Natural killer cell treated with Interleukin-12 subunit alpha and Interleukin-12 subunit beta and Interleukin-15 and Interleukin-18, amount 100 ng/mL, for 72 hours (primary cell): ENCODE measurements around the gene RAMP1. TPM values are rescaled to one million over a fixed set of nuclear protein-coding genes. Genes with fewer than 3 reads are reported as not detected.

Experiments used
- ATAC-seq, 2 donors: fragments of 150-1000 bp; cut with Tn5 transposase in 1 of 2; sonication (Bioruptor Pico), chemical (Tn5 transposase) in 1 of 2; 2 replicates each; pipeline ENCODE4 v1.10.0; 2021
- DNase-seq: peaks from one replicate; pipeline ENCODE4 v3.0.0; 2022; ENCODE audit warnings: low spot score
- H3K27ac Mint-ChIP-seq, 2 donors: 1 replicate in 1 of 2; 2 replicates in 1 of 2; pipeline ENCODE4 v1.8.0; 2022; ENCODE audit warnings: mixed read lengths in 2 of 2, mild to moderate bottlenecking in 1 of 2, moderate library complexity in 1 of 2
- H3K27me3 Mint-ChIP-seq, 2 donors: 1 replicate in 1 of 2; 2 replicates in 1 of 2; pipeline ENCODE4 v1.8.0; 2022; ENCODE audit warnings: mixed read lengths in 2 of 2
- H3K36me3 Mint-ChIP-seq: one replicate; pipeline ENCODE4 v1.8.0; 2022; ENCODE audit warnings: mixed read lengths
- H3K4me1 Mint-ChIP-seq, 2 donors: 1 replicate in 1 of 2; 2 replicates in 1 of 2; pipeline ENCODE4 v1.8.0; 2022; ENCODE audit warnings: low read depth in 2 of 2, mixed read lengths in 2 of 2, mild to moderate bottlenecking in 1 of 2
- H3K4me3 Mint-ChIP-seq: one replicate; pipeline ENCODE4 v1.8.0; 2022; ENCODE audit warnings: mixed read lengths
- H3K9me3 Mint-ChIP-seq: 2 replicates; pipeline ENCODE4 v1.8.0; 2022; ENCODE audit warnings: mixed read lengths
- total RNA-seq, 2 donors: library from RNA; stranded (reverse); gene quantifications; one replicate each; pipeline ENCODE4 v1.2.3, GENCODE V29; 2022

The RAMP1 gene
- total RNA-seq, 2 donors from 2014 or later, result 1.5 to 7.4 TPM

DNA sequence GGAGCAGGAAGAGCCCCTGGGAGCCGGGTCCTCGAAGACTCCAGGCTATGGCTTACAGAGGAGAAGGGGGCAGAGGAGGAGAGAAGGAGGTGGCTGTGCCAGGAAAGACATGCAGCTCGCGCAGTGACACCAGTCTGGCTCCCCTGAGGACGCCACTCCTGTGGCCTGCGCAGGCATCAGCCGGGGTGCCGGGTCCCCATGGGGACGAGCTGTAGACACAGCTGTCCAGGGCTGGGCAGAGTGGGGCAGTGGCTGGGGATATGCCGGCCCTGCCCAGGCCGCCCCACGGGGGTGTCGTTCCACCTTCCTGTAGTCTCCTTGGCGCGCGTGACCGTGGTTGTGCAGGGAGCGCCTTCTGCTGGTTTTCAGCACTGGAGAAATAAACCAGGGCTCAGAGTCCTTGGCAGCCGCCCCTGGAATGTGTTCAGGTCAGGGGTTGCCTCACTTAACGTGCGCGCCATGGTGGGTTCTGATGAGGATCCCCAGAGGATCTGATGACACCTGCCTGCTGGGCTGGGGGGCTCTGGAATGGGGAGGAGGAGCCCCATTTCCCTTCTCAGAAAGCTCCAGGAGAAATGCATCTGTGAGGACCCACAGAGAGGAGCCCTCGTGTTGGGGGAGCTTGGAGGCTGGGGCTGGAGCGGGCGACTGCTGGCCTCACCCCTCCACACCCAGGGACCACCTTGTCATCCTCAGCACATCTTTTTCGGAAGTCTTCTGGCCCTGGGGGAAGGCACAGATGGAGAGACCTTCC lies 26.7 kb downstream of the RAMP1 start:
- ATAC-seq (peak in 1 of 2 donors; percentile 30), DNase-seq (no peak)
- Mint-ChIP-seq H3K4me1 (peaks cover 0 to 14% of the 10 kb centered on the region in 2 donors), H3K9me3 (no peaks in the 10 kb centered on the region), H3K4me3 (no peak overlapping the region), H3K27me3 (no peaks in the 10 kb centered on the region), H3K27ac (no peak overlapping the region), H3K36me3 (no peaks in the 10 kb centered on the region)

DNA sequence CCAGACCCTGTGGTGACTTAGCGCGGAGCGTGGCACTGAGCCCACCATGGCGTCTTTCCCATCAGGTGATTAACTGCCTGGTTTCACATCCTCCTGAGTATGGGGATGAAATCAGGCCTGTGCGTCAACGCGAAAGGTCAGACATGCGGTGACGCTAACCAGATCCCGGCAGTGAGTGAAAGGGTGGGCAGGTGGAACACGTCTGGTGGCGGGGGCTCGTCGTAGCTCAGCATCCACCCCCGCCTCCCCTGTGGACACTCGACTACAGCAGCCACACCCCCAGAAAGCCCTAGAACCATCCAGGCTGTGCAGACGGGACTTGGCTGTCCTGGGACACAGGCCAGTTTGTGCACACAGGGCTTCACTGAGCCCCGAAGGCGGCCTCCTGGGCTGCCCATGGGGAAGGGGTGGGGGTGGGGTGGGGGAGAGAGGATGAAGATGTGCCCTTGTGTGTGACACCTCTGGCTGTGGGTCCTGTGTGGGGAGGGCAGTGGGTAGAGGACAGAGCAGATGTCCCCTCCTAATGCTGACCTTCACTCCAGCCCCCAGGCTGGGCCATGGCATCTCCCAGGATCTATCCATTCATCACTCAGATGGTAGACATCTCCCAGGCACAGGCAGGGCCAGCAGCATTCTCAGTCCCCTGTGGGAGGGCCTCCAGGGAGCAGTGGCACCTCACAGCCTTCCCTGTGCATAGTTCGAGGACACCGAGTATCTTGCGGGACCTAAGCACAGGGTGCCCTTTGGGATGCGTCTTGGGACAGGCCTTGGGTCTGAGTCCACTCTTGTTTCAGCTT lies 27.5 kb downstream of the RAMP1 start:
- Mint-ChIP-seq H3K27ac (no peak overlapping the region), H3K9me3 (no peaks in the 10 kb centered on the region), H3K27me3 (no peaks in the 10 kb centered on the region), H3K4me1 (peaks cover 0 to 15% of the 10 kb centered on the region in 2 donors), H3K4me3 (no peak overlapping the region), H3K36me3 (no peaks in the 10 kb centered on the region)
- DNase-seq, result no peak
- ATAC-seq, result no peak

DNA sequence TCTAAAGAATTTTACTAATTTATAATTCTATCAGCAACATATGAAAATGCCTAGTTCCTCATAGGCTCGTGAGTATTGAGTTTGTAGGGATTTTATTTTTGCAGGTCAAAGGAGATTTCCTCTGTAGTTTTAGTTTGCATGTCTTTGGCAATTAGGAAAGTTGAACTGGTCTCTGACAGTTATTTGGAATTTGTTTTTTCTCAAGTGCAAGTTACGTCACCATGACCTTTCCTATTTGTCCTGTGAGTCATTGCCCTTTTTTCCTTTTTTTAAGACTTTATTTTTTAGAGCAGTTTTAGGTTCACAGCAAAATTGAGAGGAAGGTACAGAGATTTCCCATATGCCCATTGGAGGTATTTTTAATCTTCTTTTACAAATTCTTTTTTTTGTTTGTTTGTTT lies 29.0 kb downstream of the RAMP1 start:
- H3K4me1 Mint-ChIP-seq, result peaks cover 10 to 23% of the 10 kb centered on the region in 2 donors
- no peaks in the 10 kb centered on the region for H3K9me3 Mint-ChIP-seq
- H3K4me3 Mint-ChIP-seq, result no peak overlapping the region
- H3K36me3 Mint-ChIP-seq, result no peaks in the 10 kb centered on the region
- ATAC-seq (no peak), DNase-seq (no peak)
- no peak overlapping the region for H3K27ac Mint-ChIP-seq
- H3K27me3 Mint-ChIP-seq, result no peaks in the 10 kb centered on the region

DNA sequence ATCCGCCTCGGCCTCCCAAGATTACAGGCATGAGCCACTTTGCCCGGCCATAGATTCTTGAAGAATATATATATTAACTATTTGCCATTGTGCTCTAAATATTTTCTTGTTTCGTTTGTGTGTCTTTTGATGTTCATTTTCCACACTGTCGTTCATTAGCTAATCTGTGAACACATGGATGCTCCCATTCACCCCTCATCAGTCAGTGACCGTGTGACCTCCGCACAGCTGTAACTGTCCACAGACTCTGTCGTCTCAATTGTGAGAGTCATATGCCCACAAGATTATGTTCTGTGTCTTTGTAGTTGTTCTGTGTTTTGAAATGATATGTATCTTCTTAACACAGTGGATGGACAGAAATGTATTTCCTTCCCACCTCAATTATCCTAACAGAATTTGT lies 29.6 kb downstream of the RAMP1 start:
- Mint-ChIP-seq H3K36me3 (no peaks in the 10 kb centered on the region), H3K4me1 (peaks cover 13 to 24% of the 10 kb centered on the region in 2 donors), H3K9me3 (no peaks in the 10 kb centered on the region), H3K27me3 (no peaks in the 10 kb centered on the region), H3K4me3 (no peak overlapping the region), H3K27ac (no peak overlapping the region)
- DNase-seq (no peak), ATAC-seq (no peak)

DNA sequence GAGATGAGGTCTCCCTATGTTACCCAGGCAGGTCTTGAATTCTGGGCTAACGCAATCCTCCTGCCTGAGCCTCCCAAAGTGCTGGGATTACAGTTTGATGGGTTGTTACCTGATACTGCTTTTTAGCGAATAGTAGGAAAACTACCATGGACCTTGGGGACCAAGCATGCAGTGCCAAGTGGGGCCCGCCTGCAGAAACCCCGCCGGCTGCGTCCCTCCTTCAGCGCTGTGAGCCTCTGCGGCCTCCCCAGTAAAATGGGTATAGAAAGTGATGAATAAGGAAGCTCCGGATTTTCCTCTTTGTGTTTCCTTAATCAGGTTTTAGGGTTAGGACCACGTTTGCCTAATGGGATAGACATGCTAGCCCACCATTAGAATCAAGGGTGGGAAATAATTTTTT lies 30.4 kb downstream of the RAMP1 start:
- DNase-seq (no peak), ATAC-seq (no peak)
- no peak overlapping the region for H3K4me3 Mint-ChIP-seq
- H3K27ac Mint-ChIP-seq, result peak overlapping the region in 1 of 2 donors; percentile 82
- H3K9me3 Mint-ChIP-seq, result no peaks in the 10 kb centered on the region
- H3K4me1 Mint-ChIP-seq, result peaks cover 13 to 24% of the 10 kb centered on the region in 2 donors
- no peaks in the 10 kb centered on the region for H3K27me3 Mint-ChIP-seq
- no peaks in the 10 kb centered on the region for H3K36me3 Mint-ChIP-seq

DNA sequence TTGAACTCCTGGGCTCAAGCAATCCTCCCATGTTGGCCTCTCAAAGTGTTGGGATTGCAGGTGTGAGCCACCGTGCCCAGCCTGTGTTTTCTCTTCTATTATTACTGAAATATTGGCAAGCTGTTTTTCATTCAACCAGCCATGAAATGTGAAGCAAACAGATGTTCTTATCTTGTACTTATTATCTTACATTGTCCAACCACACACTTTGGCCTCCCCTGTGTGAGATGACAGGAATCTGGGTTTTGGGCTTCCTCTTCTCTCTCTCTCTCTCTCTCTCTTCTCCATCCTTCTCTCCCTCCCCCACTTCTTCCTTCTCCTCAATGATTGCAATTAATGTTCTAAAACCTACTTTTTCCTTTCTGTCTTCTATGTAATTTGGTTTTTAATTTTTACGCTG lies 33.1 kb downstream of the RAMP1 start:
- no peaks in the 10 kb centered on the region for H3K27me3 Mint-ChIP-seq
- no peaks in the 10 kb centered on the region for H3K9me3 Mint-ChIP-seq
- DNase-seq, result no peak
- peak overlapping the region; percentile 3 to 46 for H3K27ac Mint-ChIP-seq
- no peak for ATAC-seq
- H3K4me1 Mint-ChIP-seq, result peaks cover 15 to 26% of the 10 kb centered on the region in 2 donors
- H3K36me3 Mint-ChIP-seq, result no peaks in the 10 kb centered on the region
- H3K4me3 Mint-ChIP-seq, result no peak overlapping the region

DNA sequence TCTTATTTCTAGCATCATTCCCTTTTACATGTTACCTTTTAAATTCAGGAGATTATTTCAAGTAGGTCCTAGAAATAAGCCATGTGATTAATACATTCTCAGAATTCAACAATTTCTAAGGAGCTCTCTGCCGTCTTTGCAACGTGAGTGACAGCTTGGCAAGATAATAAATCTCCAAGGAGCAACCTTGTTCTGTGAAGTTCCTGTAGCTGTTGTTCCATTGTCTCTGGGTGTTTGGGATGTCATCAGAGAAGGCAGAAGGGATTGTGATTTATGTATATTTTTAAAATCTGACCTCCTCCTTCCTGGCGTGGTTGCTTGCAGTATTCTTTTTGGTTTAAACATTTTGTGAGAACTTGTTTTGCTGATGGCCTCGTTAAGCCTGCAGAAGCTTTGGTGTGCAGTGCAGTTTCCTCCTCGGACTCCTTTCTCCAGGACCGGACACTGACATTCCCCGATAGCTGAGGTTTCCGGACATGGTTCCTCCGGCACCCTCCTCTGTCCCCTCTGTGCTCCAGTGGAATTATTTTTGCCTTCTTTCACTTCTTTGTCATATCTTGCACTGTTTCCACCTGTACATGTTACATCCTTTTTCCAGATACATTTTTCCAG lies 33.7 kb downstream of the RAMP1 start:
- no peak overlapping the region for H3K4me3 Mint-ChIP-seq
- DNase-seq (no peak), ATAC-seq (no peak)
- peak overlapping the region; percentile 3 to 46 for H3K27ac Mint-ChIP-seq
- H3K27me3 Mint-ChIP-seq, result no peaks in the 10 kb centered on the region
- H3K9me3 Mint-ChIP-seq, result no peaks in the 10 kb centered on the region
- H3K36me3 Mint-ChIP-seq, result no peaks in the 10 kb centered on the region
- H3K4me1 Mint-ChIP-seq, result peaks cover 19 to 32% of the 10 kb centered on the region in 2 donors

DNA sequence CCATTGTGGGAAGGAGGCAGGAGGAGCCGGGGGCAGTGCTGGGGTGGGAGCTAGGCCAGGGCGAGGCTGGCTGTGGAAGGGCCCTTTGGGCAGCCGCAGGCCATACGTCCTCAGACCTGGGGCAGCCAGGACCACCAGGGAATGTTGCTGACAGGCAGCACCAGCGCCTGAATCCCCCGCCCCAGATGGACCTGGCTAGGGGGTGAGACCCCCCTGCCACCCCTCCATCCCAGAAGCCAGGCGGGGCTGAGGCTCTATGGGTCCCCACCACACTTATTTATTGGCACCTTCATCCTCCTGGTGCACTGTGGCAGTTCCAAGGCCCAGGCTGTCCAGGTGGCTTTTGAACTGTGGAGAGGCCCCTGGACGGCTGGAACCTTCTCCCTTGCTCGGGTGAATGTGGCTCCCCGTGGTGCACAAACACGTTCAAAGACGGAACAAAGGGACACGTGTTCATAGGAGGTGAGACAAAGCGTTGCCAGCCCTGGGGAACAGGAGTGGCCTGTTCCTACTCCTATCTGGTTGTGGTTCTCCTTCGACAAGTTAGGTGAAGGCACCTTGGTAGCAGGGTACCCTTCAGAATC lies 35.1 kb downstream of the RAMP1 start:
- DNase-seq (no peak), ATAC-seq (no peak)
- Mint-ChIP-seq H3K9me3 (no peaks in the 10 kb centered on the region), H3K36me3 (no peaks in the 10 kb centered on the region), H3K27ac (no peak overlapping the region), H3K4me3 (no peak overlapping the region), H3K27me3 (no peaks in the 10 kb centered on the region), H3K4me1 (peaks cover 33 to 39% of the 10 kb centered on the region in 2 donors)

DNA sequence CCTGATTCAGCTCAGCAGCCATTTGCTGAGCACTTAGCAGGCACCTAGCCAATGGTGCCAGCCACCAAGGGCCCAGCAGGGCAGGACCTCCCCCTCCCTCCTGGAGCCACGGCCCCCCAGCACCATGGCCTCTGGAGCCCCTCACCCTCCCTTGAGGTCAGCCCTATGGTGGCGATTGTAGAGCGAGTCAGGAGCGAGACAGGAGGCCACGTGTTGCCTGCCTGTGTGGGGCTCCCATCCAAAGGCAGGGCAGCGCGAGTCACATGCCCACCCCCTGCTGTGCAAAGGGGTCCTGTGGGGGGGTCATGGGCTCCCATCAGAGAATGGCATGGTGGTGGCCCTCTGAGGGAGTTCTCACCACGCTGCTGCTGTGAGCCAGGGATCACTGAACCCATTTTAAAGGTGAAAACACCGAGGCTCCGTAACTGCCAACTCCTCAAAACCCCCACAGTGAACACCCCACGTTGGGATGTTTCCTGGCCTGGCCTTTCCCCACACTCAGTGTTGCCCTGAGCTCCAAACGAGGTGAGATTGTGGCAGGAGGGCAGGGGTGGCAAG lies 35.6 kb downstream of the RAMP1 start:
- H3K4me3 Mint-ChIP-seq, result no peak overlapping the region
- no peak overlapping the region for H3K27ac Mint-ChIP-seq
- ATAC-seq (no peak), DNase-seq (no peak)
- H3K9me3 Mint-ChIP-seq, result no peaks in the 10 kb centered on the region
- peaks cover 35 to 40% of the 10 kb centered on the region in 2 donors for H3K4me1 Mint-ChIP-seq
- no peaks in the 10 kb centered on the region for H3K27me3 Mint-ChIP-seq
- H3K36me3 Mint-ChIP-seq, result no peaks in the 10 kb centered on the region

DNA sequence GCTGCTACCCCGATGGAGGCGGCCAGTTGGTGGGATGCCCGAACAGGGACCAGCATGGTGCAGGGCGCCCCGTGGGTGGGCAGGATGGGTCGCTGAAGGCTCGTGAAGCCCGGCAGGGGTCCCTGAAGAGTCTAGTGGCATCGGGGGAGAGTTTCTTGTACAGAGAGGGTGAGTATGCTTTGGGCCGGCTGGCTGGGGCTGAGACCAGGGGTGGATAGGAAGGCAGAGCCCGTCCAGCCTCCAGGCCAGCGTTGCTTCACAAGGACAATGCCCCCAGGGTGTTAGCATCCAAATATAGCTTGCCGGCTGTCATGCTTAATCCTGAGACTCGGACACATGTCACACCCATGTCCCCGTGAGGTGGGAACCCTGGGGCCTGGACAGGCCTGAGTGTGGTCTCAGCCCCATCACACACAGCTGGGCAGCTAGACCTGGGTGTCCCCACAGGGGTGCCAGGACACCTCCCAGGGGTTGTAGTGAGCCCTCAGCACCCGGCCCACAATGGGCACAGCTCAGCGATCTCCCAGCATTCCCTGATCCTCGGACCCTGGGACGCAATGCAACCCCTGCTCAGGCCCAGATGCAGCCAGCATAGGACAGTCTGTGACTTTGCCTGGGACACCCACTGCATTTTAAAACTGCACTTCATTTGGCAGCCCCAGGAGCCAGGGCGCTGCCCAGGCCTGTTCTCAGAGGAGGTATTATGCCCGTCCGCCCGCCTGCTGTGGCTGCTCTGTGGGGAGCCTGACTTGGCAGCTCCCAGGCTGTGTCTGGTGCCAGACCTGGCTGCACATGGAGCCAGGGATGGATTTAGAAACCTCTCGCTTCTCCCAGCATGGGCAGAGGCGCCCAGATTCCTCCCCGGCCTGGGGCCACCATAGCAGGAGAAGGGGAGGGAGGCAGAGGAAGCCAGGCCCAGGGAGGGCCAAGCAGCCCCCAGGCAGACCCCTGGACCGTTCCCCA lies 36.4 kb downstream of the RAMP1 start:
- no peaks in the 10 kb centered on the region for H3K27me3 Mint-ChIP-seq
- no peak overlapping the region for H3K4me3 Mint-ChIP-seq
- no peaks in the 10 kb centered on the region for H3K9me3 Mint-ChIP-seq
- no peak for ATAC-seq
- no peak for DNase-seq
- no peaks in the 10 kb centered on the region for H3K36me3 Mint-ChIP-seq
- no peak overlapping the region for H3K27ac Mint-ChIP-seq
- H3K4me1 Mint-ChIP-seq, result peaks cover 35 to 38% of the 10 kb centered on the region in 2 donors

DNA sequence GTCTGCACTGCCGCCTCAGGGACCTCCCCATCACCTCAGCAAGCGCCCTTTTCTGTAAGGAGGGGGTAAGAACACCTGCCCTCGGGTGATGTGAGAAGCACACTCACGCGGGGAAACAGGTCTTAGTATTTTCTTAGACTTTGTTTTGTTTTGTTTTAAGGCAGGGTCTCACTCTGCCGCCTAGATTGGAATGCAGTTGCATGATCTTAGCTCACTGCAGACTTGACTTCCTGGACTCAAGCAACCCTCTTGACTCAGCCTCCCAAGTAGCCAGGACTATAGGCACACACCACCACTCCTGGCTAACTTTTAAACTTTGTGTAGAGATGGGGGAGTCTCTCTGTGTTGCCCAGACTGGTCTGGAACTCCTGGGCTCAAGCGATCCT lies 37.1 kb downstream of the RAMP1 start:
- Mint-ChIP-seq H3K36me3 (no peaks in the 10 kb centered on the region), H3K4me3 (no peak overlapping the region), H3K27ac (peak overlapping the region; percentile 81 to 95)

DNA sequence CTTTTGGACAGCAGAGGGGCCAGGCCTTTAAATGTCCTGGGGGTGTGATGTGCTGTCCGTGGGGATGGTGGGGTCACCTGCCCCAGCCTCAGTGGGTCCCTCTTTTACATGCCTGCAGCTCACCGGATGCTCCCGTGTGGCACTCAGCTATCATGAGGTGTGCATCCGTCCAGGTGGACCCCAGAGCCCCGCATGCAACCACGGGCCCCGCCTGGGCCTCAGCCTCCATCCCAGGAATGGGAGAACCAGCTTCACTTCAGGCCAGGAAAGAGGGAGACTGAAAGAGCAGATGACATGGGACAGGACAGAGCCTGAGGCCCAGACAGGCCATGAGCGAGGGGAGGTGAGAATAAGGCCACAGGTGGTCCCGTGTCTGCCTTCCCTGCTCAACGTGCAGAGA lies 37.5 kb downstream of the RAMP1 start:
- Mint-ChIP-seq H3K9me3 (no peaks in the 10 kb centered on the region), H3K27me3 (no peaks in the 10 kb centered on the region), H3K4me3 (no peak overlapping the region), H3K27ac (peak overlapping the region; percentile 81 to 95), H3K4me1 (peaks cover 42 to 49% of the 10 kb centered on the region in 2 donors), H3K36me3 (no peaks in the 10 kb centered on the region)
- no peak for ATAC-seq
- no peak for DNase-seq

More for the DNA sequence above, 37.1 kb downstream of the RAMP1 start:
- Mint-ChIP-seq H3K27me3 (no peaks in the 10 kb centered on the region), H3K4me1 (peaks cover 40 to 45% of the 10 kb centered on the region in 2 donors), H3K9me3 (no peaks in the 10 kb centered on the region)
- DNase-seq (no peak), ATAC-seq (no peak)

DNA sequence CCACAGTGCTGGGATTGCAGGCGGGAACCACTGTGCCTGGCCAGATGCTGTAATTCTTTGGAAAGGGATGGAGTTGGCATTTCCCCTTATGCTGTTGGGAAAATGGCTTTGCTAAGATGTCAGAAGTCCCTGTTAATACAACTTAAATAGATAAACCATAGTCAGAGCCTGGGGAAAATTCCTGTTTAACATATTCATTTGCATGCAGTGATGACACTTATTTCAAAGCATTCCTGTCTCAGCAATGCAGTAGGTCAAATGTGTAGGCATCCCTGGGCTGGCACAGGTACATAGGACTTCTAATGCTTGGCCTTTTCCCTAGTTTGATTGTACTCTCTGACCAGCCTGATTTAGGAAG lies 38.6 kb downstream of the RAMP1 start:
- Mint-ChIP-seq H3K36me3 (no peaks in the 10 kb centered on the region), H3K9me3 (no peaks in the 10 kb centered on the region), H3K4me3 (peak overlapping the region; percentile 56), H3K27me3 (no peaks in the 10 kb centered on the region), H3K4me1 (peaks cover 39 to 51% of the 10 kb centered on the region in 2 donors), H3K27ac (peak overlapping the region; percentile 81 to 95)
- no peak for ATAC-seq
- DNase-seq, result no peak
